Measurements from ENCODE around the gene SKP1.

- TF ChIP-seq, protein P1, sequence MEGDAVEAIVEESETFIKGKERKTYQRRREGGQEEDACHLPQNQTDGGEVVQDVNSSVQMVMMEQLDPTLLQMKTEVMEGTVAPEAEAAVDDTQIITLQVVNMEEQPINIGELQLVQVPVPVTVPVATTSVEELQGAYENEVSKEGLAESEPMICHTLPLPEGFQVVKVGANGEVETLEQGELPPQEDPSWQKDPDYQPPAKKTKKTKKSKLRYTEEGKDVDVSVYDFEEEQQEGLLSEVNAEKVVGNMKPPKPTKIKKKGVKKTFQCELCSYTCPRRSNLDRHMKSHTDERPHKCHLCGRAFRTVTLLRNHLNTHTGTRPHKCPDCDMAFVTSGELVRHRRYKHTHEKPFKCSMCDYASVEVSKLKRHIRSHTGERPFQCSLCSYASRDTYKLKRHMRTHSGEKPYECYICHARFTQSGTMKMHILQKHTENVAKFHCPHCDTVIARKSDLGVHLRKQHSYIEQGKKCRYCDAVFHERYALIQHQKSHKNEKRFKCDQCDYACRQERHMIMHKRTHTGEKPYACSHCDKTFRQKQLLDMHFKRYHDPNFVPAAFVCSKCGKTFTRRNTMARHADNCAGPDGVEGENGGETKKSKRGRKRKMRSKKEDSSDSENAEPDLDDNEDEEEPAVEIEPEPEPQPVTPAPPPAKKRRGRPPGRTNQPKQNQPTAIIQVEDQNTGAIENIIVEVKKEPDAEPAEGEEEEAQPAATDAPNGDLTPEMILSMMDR (IDR thresholded peaks at IDR 0.05; ENCODE audit: insufficient read depth, low read depth, low read length) = no peak
- TF ChIP-seq EZH2 (IDR thresholded peaks at IDR 0.05; ENCODE audit: insufficient read depth, low read length) = no peak
Observed at GRCh38 chr5:134116789-134117761, 59.7 kb downstream of the SKP1 start.
